ENCODE data around the gene SAFB2.

- TF ChIP-seq CTCF (IDR thresholded peaks at IDR 0.05) (no peak), EZH2 (IDR thresholded peaks at IDR 0.05) (no peak), EZH2phosphoT487 (IDR thresholded peaks at IDR 0.05) (no peak)
These were observed 42.9 kb downstream of the SAFB2 start for GRCh38 chr19:5579697-5580096.
